NOMO-1 treated with dmso at 0.1 percent for 144 hours (cell line): ENCODE results near the gene GSG1L.
"Not testable (repeated sequence)": the region's sequence is repeated elsewhere in the genome, so short reads cannot be mapped to it uniquely, and the experiment has no call there.

Experiments
- DNase-seq: peaks from one replicate; lab custom pipeline; 2025; ENCODE audit not compliant: unreplicated experiment; lab: John Stamatoyannopoulos, UW

The GSG1L gene

GRCh38 chr16:27954191-27954590 is 109.3 kb downstream of the GSG1L start:
- DNase-seq, result no peak

DNA sequence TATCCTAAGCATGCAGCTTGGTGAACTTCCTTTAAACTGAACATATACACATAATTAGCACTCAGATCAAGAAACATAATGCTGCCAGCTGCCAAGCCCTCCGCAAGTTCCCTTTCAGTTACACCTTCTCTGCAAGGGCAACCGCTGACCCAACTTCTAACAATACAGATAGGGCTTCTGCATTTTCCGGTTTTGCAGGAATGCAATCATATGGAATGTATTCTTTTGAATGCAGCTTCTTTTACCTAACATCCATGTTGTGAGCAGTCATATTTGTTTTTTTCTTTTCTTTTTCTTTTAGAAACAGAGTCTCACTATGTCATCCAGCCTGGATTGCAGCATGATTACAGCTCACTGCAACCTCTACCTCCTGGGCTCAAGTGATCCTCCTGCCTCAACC is 110.7 kb downstream of the GSG1L start:
- DNase-seq, result no peak

DNA sequence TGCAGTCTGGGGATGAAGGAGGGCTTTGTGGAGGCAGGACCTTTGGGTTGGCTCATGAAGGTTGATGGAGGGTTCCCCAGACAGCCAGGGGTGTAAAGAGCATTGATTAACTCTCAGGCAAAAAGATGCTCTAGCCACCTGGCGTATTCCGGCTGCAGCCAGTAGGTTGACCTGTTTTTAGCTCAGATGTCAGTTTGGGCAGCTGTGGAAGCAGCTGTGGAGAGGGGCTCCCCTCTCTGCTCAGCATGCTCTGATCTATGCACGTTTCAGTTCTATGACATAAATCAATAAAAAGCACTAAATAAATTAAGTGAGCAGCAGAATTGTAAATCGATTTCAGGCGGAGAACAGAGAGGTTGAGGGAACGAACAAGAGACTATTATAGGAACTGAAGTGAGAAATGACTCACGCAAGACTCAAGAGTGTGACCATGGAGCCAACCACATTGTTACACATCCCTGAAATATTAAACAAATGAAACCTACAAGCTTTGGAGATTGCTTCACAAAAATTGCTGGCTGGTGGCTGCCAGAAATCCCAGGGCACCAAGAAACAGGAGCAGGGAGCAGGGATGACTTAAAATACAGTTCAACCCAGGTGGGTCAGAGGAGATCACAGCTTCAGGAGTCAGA is 111.9 kb downstream of the GSG1L start:
- DNase-seq, result no peak

- DNase-seq, result no peak
Measured at GRCh38 chr16:27950206-27950887, 113.2 kb downstream of the GSG1L start.

DNA sequence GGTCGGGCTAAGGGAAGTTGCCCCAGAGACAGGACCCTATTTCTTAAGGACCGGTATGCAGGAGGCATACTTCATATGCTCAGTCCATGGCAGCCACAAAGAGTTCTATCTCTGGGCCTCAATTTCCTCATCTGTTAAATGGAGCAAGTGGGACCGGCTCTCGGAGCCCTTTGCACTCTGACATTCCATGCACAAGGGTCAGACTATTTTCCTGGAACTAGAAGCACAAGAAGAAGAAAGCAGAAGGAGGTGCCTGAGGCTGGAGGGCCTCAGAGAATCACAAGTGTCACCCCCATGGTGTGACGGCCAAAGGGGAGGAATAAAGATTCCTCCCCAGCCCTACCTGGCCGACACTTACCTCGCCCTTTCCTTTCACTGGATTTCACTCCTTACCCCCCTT is 115.8 kb downstream of the GSG1L start:
- no peak for DNase-seq

- no peak for DNase-seq
Measured at GRCh38 chr16:27945233-27945973, 118.1 kb downstream of the GSG1L start.

GRCh38 chr16:27943766-27944165 is 119.7 kb downstream of the GSG1L start:
- DNase-seq, result no peak

GRCh38 chr16:27942071-27942470 is 121.4 kb downstream of the GSG1L start:
- DNase-seq, result not testable (repeated sequence)

DNA sequence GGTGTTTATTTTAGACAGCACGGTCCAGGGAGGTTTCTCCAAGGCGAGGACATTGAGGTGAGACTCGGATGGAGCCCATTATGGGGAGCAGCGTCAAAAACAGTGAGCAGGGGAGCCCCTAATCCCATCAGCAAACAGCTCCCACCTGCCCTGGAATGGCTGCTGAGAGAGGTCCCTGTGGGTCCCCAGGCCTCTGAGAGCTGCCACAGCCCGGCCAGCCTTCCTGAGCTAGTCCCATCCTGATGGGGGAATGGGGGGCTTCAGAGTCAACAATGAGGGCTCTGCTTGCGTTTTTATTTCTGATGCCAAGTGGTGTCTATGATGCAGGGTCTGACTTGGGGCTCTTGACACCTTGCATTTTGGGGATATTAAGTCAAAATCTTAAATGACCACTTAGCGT is 128.4 kb downstream of the GSG1L start:
- DNase-seq, result no peak

DNA sequence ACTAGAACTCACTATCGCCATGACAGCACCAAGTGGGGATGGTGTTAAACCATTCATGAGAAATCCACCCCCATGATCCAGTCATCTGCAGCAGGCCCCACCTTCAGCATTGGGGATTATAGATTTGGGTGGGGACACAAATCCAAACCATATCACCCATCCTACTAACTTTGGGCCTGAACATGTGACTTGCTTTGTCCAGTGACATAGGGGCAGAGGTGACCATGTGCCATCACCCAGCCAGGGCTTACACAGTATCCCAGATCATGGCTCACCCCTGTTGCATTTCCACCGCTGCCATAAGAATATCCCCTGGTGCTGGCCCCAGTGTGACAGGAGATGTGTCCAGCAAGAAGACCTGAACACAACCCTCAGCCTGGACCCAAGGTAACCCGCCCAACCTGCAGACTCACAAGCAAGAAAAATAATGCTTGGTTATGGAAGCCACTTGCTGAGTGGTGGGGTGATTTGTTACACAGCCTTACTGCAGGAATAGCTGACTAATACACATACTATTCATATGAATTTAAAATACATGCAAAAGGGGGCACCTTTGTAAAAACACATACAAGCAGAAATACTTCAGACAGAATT is 130.9 kb downstream of the GSG1L start:
- DNase-seq, result no peak

GRCh38 chr16:27929818-27930217 is 133.7 kb downstream of the GSG1L start:
- DNase-seq, result no peak

DNA sequence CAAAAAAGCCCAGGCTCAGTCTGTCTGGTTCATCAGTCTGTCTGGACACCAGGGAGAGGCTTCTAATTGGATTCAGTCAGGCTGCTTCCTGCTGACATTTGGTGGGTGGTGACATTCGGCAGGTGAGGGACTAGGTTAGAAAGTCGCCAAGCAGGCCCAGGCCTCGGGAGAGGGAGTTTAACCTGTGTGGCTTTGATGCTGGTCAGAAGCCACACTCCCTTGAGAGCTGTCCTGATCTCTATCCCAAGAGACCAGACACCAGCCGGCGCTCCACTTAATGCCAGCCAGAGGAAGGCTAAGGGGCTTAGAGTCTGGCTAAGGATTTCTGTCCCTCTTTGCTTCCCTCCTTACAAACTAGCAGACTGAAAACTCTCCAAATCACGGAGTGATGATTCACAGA is 135.0 kb downstream of the GSG1L start:
- no peak for DNase-seq

DNA sequence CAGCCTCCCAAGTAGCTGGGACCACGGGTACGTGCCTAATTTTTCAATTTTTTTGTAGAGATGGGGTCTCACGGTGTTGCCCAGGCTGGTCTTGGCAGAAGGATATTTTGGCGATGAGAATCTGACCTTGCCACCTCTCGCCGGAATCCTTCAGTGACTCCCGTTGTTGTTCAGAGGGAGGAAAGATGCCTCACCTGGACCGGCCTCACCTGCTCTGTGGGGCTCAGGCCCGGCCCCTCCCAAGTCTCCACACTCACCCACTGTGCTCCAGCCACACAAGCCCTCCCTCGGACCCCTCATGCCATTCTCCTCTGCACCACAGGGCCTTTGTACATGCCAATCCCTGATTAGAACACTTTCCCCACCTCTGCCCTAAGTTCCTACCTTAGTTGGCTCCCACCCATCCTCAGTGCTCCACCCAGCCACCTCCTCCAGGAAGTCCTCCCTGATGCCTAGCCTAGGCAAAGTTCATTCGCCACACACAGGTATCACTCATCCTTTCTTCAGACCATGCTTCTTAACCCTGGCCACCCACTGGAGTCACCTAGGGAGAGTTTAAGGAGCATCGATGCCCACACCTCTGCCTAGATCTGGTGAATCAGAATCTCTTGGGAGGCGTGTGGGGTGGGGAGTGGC is 136.1 kb downstream of the GSG1L start:
- DNase-seq, result no peak

DNA sequence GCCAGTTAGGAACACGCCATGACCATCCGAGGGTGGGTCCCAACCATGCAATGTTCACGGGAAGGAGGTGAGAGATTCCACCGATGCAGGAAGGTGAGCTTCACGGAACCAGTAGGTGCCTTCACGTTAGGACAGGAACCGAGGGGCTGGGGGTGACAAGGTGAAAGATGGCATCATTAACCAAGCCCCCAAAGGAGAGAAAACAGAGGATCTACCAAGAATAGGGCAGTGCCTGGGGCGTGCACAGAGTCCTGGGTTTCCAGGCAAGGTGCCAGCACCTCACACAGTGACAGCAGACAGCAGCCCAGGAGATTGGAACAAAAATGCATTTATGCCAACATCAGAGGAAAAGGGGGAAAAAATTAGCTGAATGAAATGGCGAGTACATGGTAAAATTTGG is 137.9 kb downstream of the GSG1L start:
- DNase-seq, result no peak

DNA sequence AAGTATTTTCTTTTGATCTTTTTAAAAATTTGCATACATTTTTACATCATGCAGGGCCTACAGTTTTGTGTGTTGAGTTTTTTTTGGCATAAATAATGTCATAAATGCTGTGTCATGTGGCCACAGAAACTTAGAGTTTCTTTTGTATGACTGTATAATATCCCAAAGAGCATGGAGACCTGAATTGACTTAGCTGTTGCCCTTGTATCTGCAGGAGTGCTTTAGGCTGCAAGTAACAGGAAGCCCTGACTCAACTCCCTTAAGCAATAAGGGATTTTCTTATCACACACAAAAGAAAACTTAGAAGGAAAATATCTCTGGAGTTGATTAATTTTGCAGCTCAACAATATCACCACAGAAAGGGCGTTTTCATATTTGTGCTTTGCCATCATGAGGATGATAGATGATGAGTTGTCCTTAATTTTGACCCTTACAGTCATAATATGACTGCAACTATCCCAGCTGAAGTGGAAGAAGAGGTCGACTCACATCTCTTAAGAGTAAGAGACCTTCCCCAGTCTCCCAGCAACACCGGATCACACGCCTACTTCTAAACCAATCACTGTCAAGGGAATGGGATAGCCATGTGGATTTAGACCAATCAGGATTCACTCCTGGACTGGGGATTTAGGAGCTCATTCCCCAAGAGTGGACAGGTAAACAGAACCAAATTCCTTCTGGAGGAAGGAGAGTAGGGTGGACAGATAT is 138.9 kb downstream of the GSG1L start:
- no peak for DNase-seq

GRCh38 chr16:27923751-27924150 is 139.8 kb downstream of the GSG1L start:
- DNase-seq, result no peak

- no peak for DNase-seq
Measured at GRCh38 chr16:27922433-27922832, 141.1 kb downstream of the GSG1L start.

DNA sequence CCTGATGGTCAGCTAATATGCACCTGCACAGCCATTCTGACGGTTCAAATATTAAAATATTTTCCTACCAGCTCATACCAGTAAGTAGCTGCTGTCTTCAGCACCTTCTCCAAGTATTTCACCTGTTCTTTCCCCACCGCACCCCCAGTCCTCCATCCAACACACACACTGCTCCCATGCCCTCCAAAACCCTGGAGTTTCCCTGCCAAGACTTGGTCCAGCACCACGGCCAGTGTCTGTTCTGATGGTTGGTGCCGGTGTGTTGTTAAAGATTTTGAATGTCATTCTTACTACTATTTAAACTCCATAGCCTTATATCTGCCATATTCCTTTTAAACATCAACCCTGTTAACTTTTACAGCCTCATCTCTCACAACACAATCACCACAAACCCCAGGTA is 142.4 kb downstream of the GSG1L start:
- no peak for DNase-seq

DNA sequence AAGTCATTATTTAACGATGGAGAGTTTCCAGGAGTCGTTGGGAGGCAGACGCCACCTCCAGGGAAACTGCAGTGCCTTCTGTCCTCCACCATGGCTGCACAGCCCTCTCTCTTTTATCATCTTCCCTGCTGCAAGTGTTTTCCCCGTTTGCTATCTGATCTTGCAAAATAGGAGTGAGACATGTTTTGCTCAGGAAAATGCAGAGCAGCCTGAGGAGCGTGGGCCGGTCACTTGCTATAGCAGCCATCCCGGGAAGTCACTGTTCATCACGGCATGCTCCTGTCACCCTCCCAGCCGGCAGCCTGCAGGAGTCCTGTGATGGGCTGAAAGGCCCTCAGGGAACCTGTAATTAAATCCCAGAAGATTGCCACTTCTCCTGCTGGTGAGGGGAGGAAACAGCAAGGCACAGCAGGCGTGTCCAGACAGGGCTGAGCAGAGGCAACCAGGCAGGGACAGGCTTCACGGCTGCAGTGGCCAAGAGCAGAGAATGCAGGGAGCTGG is 143.1 kb downstream of the GSG1L start:
- DNase-seq, result no peak

DNA sequence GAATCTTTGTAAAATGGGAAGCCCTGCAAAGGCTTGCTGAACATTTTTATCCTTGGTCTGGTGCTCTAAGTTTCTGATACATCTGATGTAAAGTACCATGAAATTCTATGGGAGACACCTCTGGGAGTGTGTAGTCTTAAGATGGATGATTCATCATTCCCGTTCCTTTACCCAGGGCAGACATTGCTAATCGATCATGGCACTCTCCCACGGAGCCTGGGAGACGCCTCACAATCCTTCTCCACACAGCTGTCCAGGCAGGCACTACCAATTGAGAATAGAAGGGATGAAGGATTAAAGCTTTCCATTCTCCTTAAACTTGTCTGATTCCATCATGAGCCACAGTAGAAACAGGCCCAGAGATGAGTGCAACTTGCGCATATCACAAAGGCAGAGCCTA is 144.8 kb downstream of the GSG1L start:
- no peak for DNase-seq

- DNase-seq, result no peak
Measured at GRCh38 chr16:27917949-27918348, 145.6 kb downstream of the GSG1L start.
